ENCODE data around the gene TSBP1. TPM values are rescaled to one million over a fixed set of nuclear protein-coding genes. Genes with fewer than 3 reads are reported as not detected.

TSBP1 gene
- total and polyA plus RNA-seq, 2 of the 8 experiments (the other 6 are each of a cell fraction or from before 2014, with no cell fraction given): not detected

- Histone ChIP-seq H3K79me1 (ENCODE audit: low read depth, low read length) (no peaks in the 10 kb centered on the region), H3K27me3 (replicated peaks in 1 of 4; ENCODE audit: control insufficient read depth in 3 of 4, extremely low read depth in 1 of 4, insufficient read depth in 3 of 4, low read length in 3 of 4) (no peaks in the 10 kb centered on the region), H3K14ac (ENCODE audit: insufficient read length) (no peak overlapping the region), H3K56ac (replicated peaks; ENCODE audit: insufficient read length, low read depth, low read length) (no peak overlapping the region), H3K9ac (replicated peaks in 1 of 4; ENCODE audit: extremely low read depth in 1 of 4, low read depth in 3 of 4, low read length in 3 of 4) (no peak overlapping the region), H4K91ac (replicated peaks; ENCODE audit: insufficient read length, low read length) (no peak overlapping the region), H2AK5ac (ENCODE audit: low read depth, low read length) (no peak overlapping the region), H2BK20ac (ENCODE audit: low read length) (no peak overlapping the region), H3K4ac (replicated peaks; ENCODE audit: insufficient read length, low read depth, low read length) (no peak overlapping the region), H2BK15ac (ENCODE audit: low read length) (no peak overlapping the region), H3K4me3 (ENCODE audit: extremely low read depth in 1 of 4, insufficient read depth in 2 of 4, low read depth in 3 of 4, low read length in 4 of 4) (no peak overlapping the region), H2AFZ (ENCODE audit: low read length) (no peak overlapping the region), H2BK5ac (ENCODE audit: low read depth, low read length) (no peak overlapping the region), H4K8ac (ENCODE audit: extremely low read depth, insufficient read depth, low read length) (no peak overlapping the region), H3K18ac (ENCODE audit: extremely low read depth, low read length) (no peak overlapping the region), H4K5ac (ENCODE audit: insufficient read length, low read depth, low read length) (no peak overlapping the region), H3K79me2 (ENCODE audit: control insufficient read depth in 1 of 2, insufficient read depth in 2 of 2, low read length in 2 of 2) (no peaks in the 10 kb centered on the region), H3K23ac (ENCODE audit: insufficient read length) (no peak overlapping the region), H3K36me3 (ENCODE audit: control insufficient read depth in 2 of 4, insufficient read depth in 4 of 4, low read length in 3 of 4) (no peaks in the 10 kb centered on the region), H3K4me2 (ENCODE audit: insufficient read depth in 1 of 2, low read depth in 2 of 2, low read length in 2 of 2) (no peak overlapping the region), H3K27ac (ENCODE audit: low read depth, low read length) (no peak overlapping the region), H4K20me1 (replicated peaks in 1 of 2; ENCODE audit: control insufficient read depth in 1 of 2, insufficient read depth in 2 of 2, low read length in 2 of 2) (no peaks in the 10 kb centered on the region), H2BK120ac (replicated peaks; ENCODE audit: low read depth, low read length) (no peak overlapping the region), H2BK12ac (ENCODE audit: low read depth, low read length) (no peak overlapping the region), H3K9me3 (ENCODE audit: insufficient read depth in 2 of 2, low read depth in 1 of 2, low read length in 1 of 2) (no peaks in the 10 kb centered on the region), H3K23me2 (ENCODE audit: low read depth, low read length) (no peaks in the 10 kb centered on the region), H3K4me1 (replicated peaks in 1 of 4; ENCODE audit: control insufficient read depth in 3 of 4, insufficient read depth in 4 of 4, low read length in 3 of 4) (no peaks in the 10 kb centered on the region)
- ChIA-PET POLR2A (ENCODE audit: partially characterized antibody) (no interaction called here), CTCF (ENCODE audit: partially characterized antibody) (no interaction called here)
- WGBS, 2 experiments (ENCODE audit: extremely low coverage in 1 of 2, insufficient coverage in 1 of 2, insufficient read length in 1 of 2, insufficient replicate concordance in 2 of 2, low coverage in 1 of 2, low lambda C conversion rate in 2 of 2, missing lambda C conversion rate in 1 of 2): 98% methylated on average over 3 of the region's 3 CpGs; no CpG with 5 or more reads in 1 of the 2 experiments
- no peak for FAIRE-seq
- TF ChIP-seq BCL11A (IDR thresholded peaks at IDR 0.05; ENCODE audit: low read depth in 2 of 2, low read length in 2 of 2) (no peak), SIX5 (IDR thresholded peaks at IDR 0.05; ENCODE audit: low read depth, low read length) (no peak), HDAC6 (IDR thresholded peaks at IDR 0.05; ENCODE audit: low read depth, low read length) (no peak), CBX5 (IDR thresholded peaks at IDR 0.05; ENCODE audit: low read depth, low read length) (no peak), KDM1A (IDR thresholded peaks at IDR 0.05; ENCODE audit: borderline replicate concordance, low read length) (no peak), SRF (IDR thresholded peaks at IDR 0.05; ENCODE audit: low read depth, low read length) (no peak), MAX (IDR thresholded peaks at IDR 0.05) (no peak), SP2 (IDR thresholded peaks at IDR 0.05; ENCODE audit: low read length) (no peak)
- DNase-seq (ENCODE audit: low read depth in 1 of 2, low spot score in 2 of 2): no peak
These were observed 44.6 kb downstream of the TSBP1 start for GRCh38 chr6:32327103-32327502.
